ENCODE results near the gene KCNH2.

KCNH2 gene

GRCh38 chr7:150956395-150957132, 21.6 kb downstream of the KCNH2 start:
- Histone ChIP-seq H3K9ac (ENCODE audit: low read length) (no peak overlapping the region), H3K27me3 (ENCODE audit: control insufficient read depth, insufficient read depth, low read length) (no peaks in the 10 kb centered on the region), H3K36me3 (ENCODE audit: control insufficient read depth, insufficient read depth, low read length) (peaks cover 3% of the 10 kb centered on the region), H3K4me3 (ENCODE audit: low read length) (no peak overlapping the region), H3K4me1 (ENCODE audit: control insufficient read depth, insufficient read depth, low read length) (peaks cover 40% of the 10 kb centered on the region), H3K27ac (ENCODE audit: low read depth, low read length) (peak overlapping the region; percentile 80)

- H3K27ac ChIP-seq (ENCODE audit: low read depth, low read length): peak overlapping the region; percentile 95
- no peaks in the 10 kb centered on the region for H3K27me3 ChIP-seq (ENCODE audit: control insufficient read depth, insufficient read depth, low read length)
- peaks cover 32% of the 10 kb centered on the region for H3K4me1 ChIP-seq (ENCODE audit: control insufficient read depth, insufficient read depth, low read length)
- H3K36me3 ChIP-seq (ENCODE audit: control insufficient read depth, insufficient read depth, low read length): peaks cover 6% of the 10 kb centered on the region
- peak overlapping the region; percentile 58 for H3K4me3 ChIP-seq (ENCODE audit: low read length)
- peak overlapping the region; percentile 30 for H3K9ac ChIP-seq (ENCODE audit: low read length)
Measured at GRCh38 chr7:150955519-150956394, 22.4 kb downstream of the KCNH2 start.

GRCh38 chr7:150954986-150955518, 23.1 kb downstream of the KCNH2 start:
- H3K36me3 ChIP-seq (ENCODE audit: control insufficient read depth, insufficient read depth, low read length): peaks cover 6% of the 10 kb centered on the region
- H3K27ac ChIP-seq (ENCODE audit: low read depth, low read length): peak overlapping the region; percentile 95
- peaks cover 32% of the 10 kb centered on the region for H3K4me1 ChIP-seq (ENCODE audit: control insufficient read depth, insufficient read depth, low read length)
- H3K4me3 ChIP-seq (ENCODE audit: low read length): peak overlapping the region; percentile 58
- H3K9ac ChIP-seq (ENCODE audit: low read length): peak overlapping the region; percentile 30
- no peaks in the 10 kb centered on the region for H3K27me3 ChIP-seq (ENCODE audit: control insufficient read depth, insufficient read depth, low read length)

GRCh38 chr7:150954201-150954985, 23.7 kb downstream of the KCNH2 start:
- peaks cover 32% of the 10 kb centered on the region for H3K4me1 ChIP-seq (ENCODE audit: control insufficient read depth, insufficient read depth, low read length)
- H3K36me3 ChIP-seq (ENCODE audit: control insufficient read depth, insufficient read depth, low read length): peaks cover 6% of the 10 kb centered on the region
- no peak overlapping the region for H3K9ac ChIP-seq (ENCODE audit: low read length)
- peak overlapping the region; percentile 58 for H3K4me3 ChIP-seq (ENCODE audit: low read length)
- H3K27ac ChIP-seq (ENCODE audit: low read depth, low read length): peak overlapping the region; percentile 95
- H3K27me3 ChIP-seq (ENCODE audit: control insufficient read depth, insufficient read depth, low read length): no peaks in the 10 kb centered on the region

GRCh38 chr7:150953061-150953997, 24.8 kb downstream of the KCNH2 start:
- no peaks in the 10 kb centered on the region for H3K27me3 ChIP-seq (ENCODE audit: control insufficient read depth, insufficient read depth, low read length)
- peak overlapping the region; percentile 95 for H3K27ac ChIP-seq (ENCODE audit: low read depth, low read length)
- H3K36me3 ChIP-seq (ENCODE audit: control insufficient read depth, insufficient read depth, low read length): peaks cover 6% of the 10 kb centered on the region
- H3K4me1 ChIP-seq (ENCODE audit: control insufficient read depth, insufficient read depth, low read length): peaks cover 32% of the 10 kb centered on the region
- H3K9ac ChIP-seq (ENCODE audit: low read length): no peak overlapping the region
- peak overlapping the region; percentile 58 for H3K4me3 ChIP-seq (ENCODE audit: low read length)

GRCh38 chr7:150952331-150953050, 25.6 kb downstream of the KCNH2 start:
- peak overlapping the region; percentile 58 for H3K4me3 ChIP-seq (ENCODE audit: low read length)
- no peak overlapping the region for H3K9ac ChIP-seq (ENCODE audit: low read length)
- peaks cover 36% of the 10 kb centered on the region for H3K4me1 ChIP-seq (ENCODE audit: control insufficient read depth, insufficient read depth, low read length)
- H3K36me3 ChIP-seq (ENCODE audit: control insufficient read depth, insufficient read depth, low read length): peaks cover 6% of the 10 kb centered on the region
- H3K27ac ChIP-seq (ENCODE audit: low read depth, low read length): peak overlapping the region; percentile 95
- H3K27me3 ChIP-seq (ENCODE audit: control insufficient read depth, insufficient read depth, low read length): no peaks in the 10 kb centered on the region

GRCh38 chr7:150951521-150951920, 26.6 kb downstream of the KCNH2 start:
- Histone ChIP-seq H3K36me3 (ENCODE audit: control insufficient read depth, insufficient read depth, low read length) (peaks cover 6% of the 10 kb centered on the region), H3K27ac (ENCODE audit: low read depth, low read length) (no peak overlapping the region), H3K27me3 (ENCODE audit: control insufficient read depth, insufficient read depth, low read length) (no peaks in the 10 kb centered on the region), H3K9ac (ENCODE audit: low read length) (no peak overlapping the region), H3K4me3 (ENCODE audit: low read length) (no peak overlapping the region), H3K4me1 (ENCODE audit: control insufficient read depth, insufficient read depth, low read length) (peaks cover 35% of the 10 kb centered on the region)

GRCh38 chr7:150951181-150951520, 27.0 kb downstream of the KCNH2 start:
- Histone ChIP-seq H3K4me3 (ENCODE audit: low read length) (no peak overlapping the region), H3K36me3 (ENCODE audit: control insufficient read depth, insufficient read depth, low read length) (peaks cover 6% of the 10 kb centered on the region), H3K9ac (ENCODE audit: low read length) (no peak overlapping the region), H3K27ac (ENCODE audit: low read depth, low read length) (no peak overlapping the region), H3K27me3 (ENCODE audit: control insufficient read depth, insufficient read depth, low read length) (no peaks in the 10 kb centered on the region), H3K4me1 (ENCODE audit: control insufficient read depth, insufficient read depth, low read length) (peaks cover 35% of the 10 kb centered on the region)

- Histone ChIP-seq H3K4me1 (ENCODE audit: control insufficient read depth, insufficient read depth, low read length) (peaks cover 35% of the 10 kb centered on the region), H3K4me3 (ENCODE audit: low read length) (no peak overlapping the region), H3K36me3 (ENCODE audit: control insufficient read depth, insufficient read depth, low read length) (peaks cover 6% of the 10 kb centered on the region), H3K9ac (ENCODE audit: low read length) (no peak overlapping the region), H3K27me3 (ENCODE audit: control insufficient read depth, insufficient read depth, low read length) (no peaks in the 10 kb centered on the region), H3K27ac (ENCODE audit: low read depth, low read length) (no peak overlapping the region)
Measured at GRCh38 chr7:150950496-150951180, 27.5 kb downstream of the KCNH2 start.

GRCh38 chr7:150949971-150950491, 28.1 kb downstream of the KCNH2 start:
- no peak overlapping the region for H3K4me3 ChIP-seq (ENCODE audit: low read length)
- no peaks in the 10 kb centered on the region for H3K27me3 ChIP-seq (ENCODE audit: control insufficient read depth, insufficient read depth, low read length)
- H3K27ac ChIP-seq (ENCODE audit: low read depth, low read length): no peak overlapping the region
- H3K9ac ChIP-seq (ENCODE audit: low read length): no peak overlapping the region
- peaks cover 6% of the 10 kb centered on the region for H3K36me3 ChIP-seq (ENCODE audit: control insufficient read depth, insufficient read depth, low read length)
- H3K4me1 ChIP-seq (ENCODE audit: control insufficient read depth, insufficient read depth, low read length): peaks cover 38% of the 10 kb centered on the region
